Hepatocyte (in vitro differentiated cells): ENCODE measurements around the gene OBSCN. TPM values are rescaled to one million over a fixed set of nuclear protein-coding genes. Genes with fewer than 3 reads are reported as not detected.

Experiments used
- DNase-seq: peaks from one replicate; pipeline ENCODE4 v3.0.0-alpha.2; 2016; ENCODE audit warnings: low spot score
- H2AFZ ChIP-seq: fragments of 200-600 bp; sonication (generic); 2 replicates; pipeline ENCODE4 v1.6.0; 2016; ENCODE audit warnings: antibody characterized with exemption, mild to moderate bottlenecking
- H3K27ac ChIP-seq: fragments of 200-600 bp; sonication (generic); 2 replicates; pipeline ENCODE4 v1.5.1; 2016; ENCODE audit warnings: mild to moderate bottlenecking
- H3K27me3 ChIP-seq: fragments of 200-600 bp; sonication (generic); 2 replicates; pipeline ENCODE4 v1.6.1; 2016
- H3K36me3 ChIP-seq: fragments of 200-600 bp; sonication (generic); replicated peaks from 2 replicates; pipeline ENCODE4 v1.5.1; 2016; ENCODE audit warnings: low read depth; ENCODE audit not compliant: insufficient read depth
- H3K4me1 ChIP-seq: fragments of 200-600 bp; sonication (generic); 2 replicates; pipeline ENCODE4 v1.5.1; 2016; ENCODE audit warnings: mild to moderate bottlenecking, moderate library complexity; ENCODE audit not compliant: insufficient read depth
- H3K4me2 ChIP-seq: fragments of 200-600 bp; sonication (generic); 2 replicates; pipeline ENCODE4 v1.6.0; 2016
- H3K4me3 ChIP-seq: fragments of 200-600 bp; sonication (generic); 2 replicates; pipeline ENCODE4 v1.5.1; 2016; ENCODE audit warnings: mild to moderate bottlenecking
- H3K79me2 ChIP-seq: fragments of 200-600 bp; sonication (generic); 2 replicates; pipeline ENCODE4 v1.6.0; 2017; ENCODE audit warnings: mild to moderate bottlenecking
- H3K9me2 ChIP-seq: fragments of 200-600 bp; sonication (generic); replicated peaks from 2 replicates; pipeline ENCODE4 v1.6.0; 2017; ENCODE audit warnings: mild to moderate bottlenecking; ENCODE audit not compliant: insufficient read depth
- H3K9me3 ChIP-seq: fragments of 200-600 bp; sonication (generic); 2 replicates; pipeline ENCODE4 v1.5.1; 2016; ENCODE audit warnings: low read depth, mild to moderate bottlenecking
- H4K20me1 ChIP-seq: fragments of 200-600 bp; sonication (generic); 2 replicates; pipeline ENCODE4 v1.6.0; 2016; ENCODE audit warnings: mild to moderate bottlenecking; ENCODE audit not compliant: insufficient read depth, poor library complexity, severe bottlenecking
- CTCF ChIP-seq: fragments of 200-600 bp; sonication (generic); IDR thresholded peaks from 2 replicates; pipeline ENCODE4 v1.5.1; 2016; ENCODE audit warnings: antibody characterized with exemption, mild to moderate bottlenecking; ENCODE audit not compliant: poor library complexity
- EZH2 ChIP-seq: fragments of 200-600 bp; sonication (generic); IDR thresholded peaks from 2 replicates; pipeline ENCODE4 v1.6.1; 2016; ENCODE audit warnings: antibody characterized with exemption, mild to moderate bottlenecking, borderline replicate concordance
- EZH2phosphoT487 ChIP-seq: fragments of 200-600 bp; sonication (generic); IDR thresholded peaks from one replicate; pipeline ENCODE4 v1.6.1; 2018; ENCODE audit warnings: antibody characterized with exemption, mild to moderate bottlenecking, low read depth, moderate library complexity; ENCODE audit not compliant: unreplicated experiment, severe bottlenecking
- WGBS: methylation state at CpG from one replicate; pipeline ENCODE4 v1.1.6; 2016; ENCODE audit warnings: low lambda C conversion rate; ENCODE audit errors: missing lambda C conversion rate; 5-methylcytosine and 5-hydroxymethylcytosine counted together
- polyA plus RNA-seq: library from polyadenylated mRNA; unstranded; fragments of >200 nt; fragmentation: Nextera tagmentation; extraction: Ambion mirVana; gene quantifications from 2 replicates; pipeline ENCODE4 v1.2.1, GENCODE V29; 2016
- total RNA-seq: library from RNA; depleted of rRNA; stranded (reverse); fragments of >200 nt; gene quantifications from 2 replicates; pipeline ENCODE4 v1.2.3, GENCODE V29; 2014

Gene OBSCN
- total and polyA plus RNA-seq, 2 experiments from 2014 or later = 15.0 to 22.4 TPM

- 89% methylated on average over 8 of the region's 8 CpGs for WGBS
- TF ChIP-seq CTCF = no peak
- TF ChIP-seq EZH2phosphoT487 = no peak
- TF ChIP-seq EZH2 = no peak
- Histone ChIP-seq H4K20me1 (no peaks in the 10 kb centered on the region), H3K4me3 (no peak overlapping the region), H3K4me2 (no peak overlapping the region), H3K4me1 (no peaks in the 10 kb centered on the region), H3K27me3 (no peaks in the 10 kb centered on the region), H3K9me3 (no peaks in the 10 kb centered on the region), H3K9me2 (no peaks in the 10 kb centered on the region), H3K27ac (no peak overlapping the region), H3K36me3 (no peaks in the 10 kb centered on the region), H3K79me2 (no peaks in the 10 kb centered on the region), H2AFZ (no peak overlapping the region)
- DNase-seq = no peak
Observed at GRCh38 chr1:228308628-228309325, 100.9 kb downstream of the OBSCN start.

- H3K4me2 ChIP-seq = no peak overlapping the region
- no peaks in the 10 kb centered on the region for H3K9me2 ChIP-seq
- H3K4me1 ChIP-seq = no peaks in the 10 kb centered on the region
- no peaks in the 10 kb centered on the region for H3K27me3 ChIP-seq
- no peaks in the 10 kb centered on the region for H3K36me3 ChIP-seq
- H2AFZ ChIP-seq = no peak overlapping the region
- H3K4me3 ChIP-seq = no peak overlapping the region
- H3K9me3 ChIP-seq = no peaks in the 10 kb centered on the region
- TF ChIP-seq EZH2phosphoT487 = no peak
- no peak for TF ChIP-seq EZH2
- TF ChIP-seq CTCF = no peak
- no peaks in the 10 kb centered on the region for H4K20me1 ChIP-seq
- WGBS = 91% methylated on average over 8 of the region's 8 CpGs
- H3K27ac ChIP-seq = no peak overlapping the region
- no peaks in the 10 kb centered on the region for H3K79me2 ChIP-seq
- DNase-seq = no peak
Observed at GRCh38 chr1:228309326-228310067, 101.7 kb downstream of the OBSCN start.

GRCh38 chr1:228310162-228310792 lies 102.4 kb downstream of the OBSCN start:
- WGBS = 95% methylated on average over 3 of the region's 3 CpGs
- H3K4me2 ChIP-seq = no peak overlapping the region

More at GRCh38 chr1:228310162-228310792, 102.4 kb downstream of the OBSCN start:
- H3K79me2 ChIP-seq = no peaks in the 10 kb centered on the region
- H3K27me3 ChIP-seq = no peaks in the 10 kb centered on the region
- no peak overlapping the region for H3K4me3 ChIP-seq
- TF ChIP-seq EZH2 (no peak), EZH2phosphoT487 (no peak), CTCF (no peak)
- no peak overlapping the region for H2AFZ ChIP-seq
- no peak overlapping the region for H3K27ac ChIP-seq
- DNase-seq = no peak
- H4K20me1 ChIP-seq = no peaks in the 10 kb centered on the region
- H3K9me2 ChIP-seq = no peaks in the 10 kb centered on the region
- H3K4me1 ChIP-seq = no peaks in the 10 kb centered on the region
- no peaks in the 10 kb centered on the region for H3K9me3 ChIP-seq
- no peaks in the 10 kb centered on the region for H3K36me3 ChIP-seq
